Erythroblast (primary cell): ENCODE measurements around the gene SLC26A1.
"Not testable (repeated sequence)": the region's sequence is repeated elsewhere in the genome, so short reads cannot be mapped to it uniquely, and the experiment has no call there.

Source experiments
- DNase-seq, 2 experiments: peaks; one replicate each; lab custom pipeline; 2025; lab: John Stamatoyannopoulos, UW
- GATA1 ChIP-seq: IDR thresholded peaks from 2 replicates; pipeline ENCODE4 v1.6.1; 2011; ENCODE audit warnings: low read depth, mild to moderate bottlenecking, control low read depth, low read length, moderate library complexity
- POLR2A ChIP-seq: IDR thresholded peaks from 2 replicates; pipeline ENCODE4 v1.6.1; 2011; ENCODE audit warnings: mild to moderate bottlenecking, low read length

Gene SLC26A1

DNA sequence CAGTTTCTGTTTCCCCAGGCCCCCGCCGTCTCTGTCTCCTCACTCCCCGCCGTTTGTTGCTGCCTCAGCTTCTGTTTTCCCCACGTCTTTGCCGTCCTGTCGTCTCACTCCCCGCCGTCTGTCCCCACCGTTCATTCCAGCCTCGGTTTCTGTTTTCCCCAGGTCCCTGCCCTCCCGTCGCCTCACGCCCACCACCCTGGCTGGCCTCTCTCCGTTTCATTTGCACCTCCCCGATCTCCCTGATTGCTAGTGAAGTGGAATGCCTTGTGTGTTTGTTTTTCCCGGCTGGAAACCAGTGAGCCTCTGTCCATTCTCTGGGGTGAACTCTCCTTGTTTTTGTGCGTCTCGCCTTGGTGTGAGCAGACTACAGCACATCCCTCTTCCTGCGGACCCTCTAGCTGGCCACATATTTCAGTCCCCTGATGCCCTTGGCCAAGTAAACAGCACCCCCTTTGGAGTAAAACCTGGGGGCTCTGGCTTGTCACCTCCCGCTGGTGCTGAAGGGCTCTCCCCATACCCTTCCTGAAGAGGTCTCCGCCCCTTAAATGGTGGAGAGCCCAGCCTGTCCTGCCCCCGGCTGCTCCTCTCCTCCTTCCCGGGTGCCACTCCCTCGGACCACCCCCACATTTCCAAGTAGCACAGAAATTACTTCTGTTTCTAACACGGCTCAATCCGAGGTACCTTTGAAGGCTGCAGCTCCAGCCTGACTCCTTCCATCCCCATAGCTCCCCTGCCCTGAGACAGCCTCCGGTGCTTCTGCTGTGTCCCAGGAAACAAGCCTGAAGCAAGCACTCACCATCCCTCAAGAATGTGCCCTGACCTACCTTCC, 47.7 kb downstream of the SLC26A1 start:
- no peak for TF ChIP-seq GATA1
- TF ChIP-seq POLR2A, result no peak
- no peak for DNase-seq

DNA sequence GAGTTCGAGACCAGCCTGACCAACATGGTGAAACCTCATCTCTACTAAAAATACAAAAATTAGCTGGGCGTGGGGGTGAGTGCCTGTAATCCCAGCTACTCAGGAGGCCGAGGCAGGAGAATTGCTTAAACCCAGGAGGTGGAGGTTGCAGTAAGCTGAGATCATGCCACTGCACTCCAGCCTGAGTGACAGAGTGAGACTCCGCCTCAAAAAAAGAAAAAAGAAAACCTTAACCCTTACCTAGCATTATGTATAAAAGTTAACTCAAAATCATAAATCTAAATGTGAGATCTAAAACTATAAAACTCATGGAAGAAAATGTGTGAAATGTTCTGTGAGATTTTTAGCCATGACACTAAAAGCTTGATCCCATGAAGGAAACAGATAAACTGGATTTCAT, 53.7 kb downstream of the SLC26A1 start:
- DNase-seq, result not testable (repeated sequence)
